OCI-LY7 (cell line): ENCODE results near the gene MYLK. TPM values are rescaled to one million over a fixed set of nuclear protein-coding genes. Genes with fewer than 3 reads are reported as not detected.

ENCODE experiments used
- BruUV-seq: library from RNA; stranded (reverse); fragments of 400-500 nt; replicated peaks from 2 replicates; lab custom pipeline; 2021; lab: Mats Ljungman, UMichigan
- CTCF ChIA-PET: fragments of 300-600 bp; sonication (Branson Sonifier 250); formaldehyde crosslinking; loops from one replicate; lab custom pipeline; 2022; ENCODE audit warnings: antibody characterized with exemption; ENCODE audit not compliant: unreplicated experiment; lab: Charles Lee
- POLR2A ChIA-PET: fragments of 300-600 bp; sonication (Branson Sonifier 250); formaldehyde crosslinking; loops from one replicate; lab custom pipeline; 2022; ENCODE audit warnings: antibody characterized with exemption; lab: Charles Lee
- DNase-seq: peaks from one replicate; pipeline ENCODE4 v3.0.0-alpha.2; 2015; ENCODE audit warnings: low spot score
- H2AFZ ChIP-seq: fragments of 200-600 bp; sonication (generic), shearing (Covaris generic); 2 replicates; pipeline ENCODE4 v1.6.1; 2014; ENCODE audit warnings: mild to moderate bottlenecking, antibody characterized with exemption, low read length, moderate library complexity
- H3K27ac ChIP-seq: fragments of 200-600 bp; sonication (generic); 2 replicates; pipeline ENCODE4 v1.5.1; 2014; ENCODE audit warnings: mixed run types, low read depth, mild to moderate bottlenecking, moderate library complexity, low read length, inconsistent platforms; ENCODE audit not compliant: poor library complexity, severe bottlenecking
- H3K36me3 ChIP-seq: fragments of 200-600 bp; sonication (generic); 2 replicates; pipeline ENCODE4 v1.6.1; 2014; ENCODE audit warnings: mild to moderate bottlenecking, antibody characterized with exemption, low read length, moderate library complexity, mixed read lengths; ENCODE audit not compliant: insufficient read depth
- H3K4me1 ChIP-seq: fragments of 200-600 bp; sonication (generic); 2 replicates; pipeline ENCODE4 v1.5.1; 2014; ENCODE audit warnings: mild to moderate bottlenecking, low read length; ENCODE audit not compliant: insufficient read depth, poor library complexity, severe bottlenecking
- H3K4me2 ChIP-seq: fragments of 200-600 bp; sonication (generic); 2 replicates; pipeline ENCODE4 v1.6.1; 2014; ENCODE audit warnings: mild to moderate bottlenecking, low read length
- H3K4me3 ChIP-seq: fragments of 200-600 bp; sonication (generic); 2 replicates; pipeline ENCODE4 v1.5.1; 2014; ENCODE audit warnings: mild to moderate bottlenecking, low read depth, low read length; ENCODE audit not compliant: poor library complexity, severe bottlenecking
- H3K79me2 ChIP-seq: fragments of 200-600 bp; sonication (generic); 2 replicates; pipeline ENCODE4 v1.6.1; 2016; ENCODE audit warnings: low read depth, mild to moderate bottlenecking, low read length, moderate library complexity, mixed read lengths; ENCODE audit not compliant: insufficient read depth
- H3K9me2 ChIP-seq: fragments of 200-600 bp; sonication (generic); 2 replicates; pipeline ENCODE4 v1.6.1; 2016; ENCODE audit warnings: mild to moderate bottlenecking, low read length, mixed read lengths; ENCODE audit not compliant: insufficient read depth
- H3K9me3 ChIP-seq: fragments of 200-600 bp; sonication (generic); 2 replicates; pipeline ENCODE4 v1.6.1; 2014; ENCODE audit warnings: mild to moderate bottlenecking, mixed run types, low read length, mixed read lengths
- H4K20me1 ChIP-seq: fragments of 200-600 bp; sonication (generic); 2 replicates; pipeline ENCODE4 v1.6.1; 2014; ENCODE audit warnings: mild to moderate bottlenecking, antibody characterized with exemption, low read length, moderate library complexity, mixed read lengths; ENCODE audit not compliant: insufficient read depth
- CTCF ChIP-seq: fragments of 200-600 bp; sonication (generic); conservative IDR thresholded peaks from 2 replicates; pipeline ENCODE4 v1.5.1; 2014; ENCODE audit warnings: mild to moderate bottlenecking, antibody characterized with exemption, low read length, moderate library complexity, mixed read lengths
- EZH2phosphoT487 ChIP-seq: fragments of 200-600 bp; sonication (generic); IDR thresholded peaks from 2 replicates; pipeline ENCODE4 v1.6.1; 2018; ENCODE audit warnings: low read depth, borderline replicate concordance, mild to moderate bottlenecking, mixed run types, antibody characterized with exemption, low read length, moderate library complexity, mixed read lengths
- intact Hi-C: fragments of 100-400 bp; cut with micrococcal nuclease; formaldehyde crosslinking; loops from one replicate; pipeline ENCODE4 v1.10.0; 2022; ENCODE audit not compliant: unreplicated experiment
- total RNA-seq, 2 experiments: library from RNA; depleted of rRNA in 1 of 2; stranded (reverse); fragments of >200 nt in 1 of 2; shearing (Covaris generic) in 1 of 2; gene quantifications; 2 replicates each; pipeline ENCODE4 v1.2.3, GENCODE V29; 2014 to 2022

Gene MYLK
- total RNA-seq, 2 experiments from 2014 or later = not detected

- POLR2A ChIA-PET = interaction anchor here (0.6 kb wide), 1 partner anchor 942 kb away, joined by 4 read pairs; no protein-coding TSS in a partner anchor
Measured at GRCh38 chr3:123759311-123759710, 124.8 kb downstream of the MYLK start.

GRCh38 chr3:123758081-123758564, 126.0 kb downstream of the MYLK start:
- CTCF ChIA-PET = no interaction called here
- Histone ChIP-seq H3K4me2 (no peak overlapping the region), H3K79me2 (no peaks in the 10 kb centered on the region), H3K4me1 (peaks cover 15% of the 10 kb centered on the region), H4K20me1 (no peaks in the 10 kb centered on the region), H3K9me3 (no peaks in the 10 kb centered on the region), H2AFZ (peak overlapping the region; percentile 75; the same call in 1 of the 2 replicates), H3K4me3 (no peak overlapping the region), H3K9me2 (no peaks in the 10 kb centered on the region), H3K27ac (no peak overlapping the region), H3K36me3 (no peaks in the 10 kb centered on the region)
- TF ChIP-seq EZH2phosphoT487 (no peak), CTCF (no peak)
- intact Hi-C loops = no loop called here
- DNase-seq = no peak
- POLR2A ChIA-PET = interaction anchor here (0.6 kb wide), 2 partner anchors 189 to 191 kb away, joined by 3 read pairs; no protein-coding TSS in a partner anchor
- BruUV-seq = no TSS peak

More at GRCh38 chr3:123759311-123759710, 124.8 kb downstream of the MYLK start:
- no peak overlapping the region for H3K4me3 ChIP-seq
- no peak overlapping the region for H3K4me2 ChIP-seq
- H3K27ac ChIP-seq = no peak overlapping the region
- intact Hi-C loops = no loop called here
- no peaks in the 10 kb centered on the region for H3K9me3 ChIP-seq
- H3K36me3 ChIP-seq = no peaks in the 10 kb centered on the region
- H2AFZ ChIP-seq = no peak overlapping the region
- CTCF ChIA-PET = no interaction called here
- H3K79me2 ChIP-seq = no peaks in the 10 kb centered on the region
- no peak for DNase-seq
- no peaks in the 10 kb centered on the region for H3K9me2 ChIP-seq
- no peaks in the 10 kb centered on the region for H4K20me1 ChIP-seq
- no TSS peak for BruUV-seq
- peaks cover 15% of the 10 kb centered on the region for H3K4me1 ChIP-seq
- TF ChIP-seq EZH2phosphoT487 = no peak
- TF ChIP-seq CTCF = no peak

DNA sequence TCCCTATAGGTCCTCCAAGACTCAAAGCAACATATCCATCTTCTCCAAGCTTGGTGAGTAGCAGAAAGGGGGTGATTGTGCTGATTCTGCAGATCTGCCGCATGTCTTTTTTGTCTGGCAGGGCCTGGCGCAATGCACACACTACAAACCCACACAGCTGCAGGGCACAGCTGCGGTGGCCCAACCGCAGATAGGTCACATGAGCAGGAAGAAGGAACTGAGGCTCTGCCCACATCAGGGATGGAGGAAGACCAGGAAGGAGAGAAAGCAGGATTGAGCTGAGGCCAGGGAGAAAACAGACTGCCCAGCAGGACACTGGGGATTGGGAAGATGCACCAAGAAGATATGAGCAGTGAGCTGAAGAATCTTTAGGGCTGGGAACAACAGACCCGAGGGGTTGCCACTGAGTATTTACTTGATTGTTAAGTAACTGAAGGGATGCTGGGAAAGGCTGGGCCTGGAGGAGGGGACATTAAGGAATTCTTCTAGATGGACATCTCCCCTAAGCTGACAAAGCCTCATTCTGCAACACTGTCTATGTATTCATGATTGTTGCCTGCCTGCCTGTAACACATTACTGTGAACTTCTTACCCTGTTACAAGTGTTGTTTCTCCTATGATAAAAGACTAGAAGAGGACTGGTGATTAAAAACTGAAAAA, 126.7 kb downstream of the MYLK start:
- peak overlapping the region; percentile 42 for H3K4me2 ChIP-seq

More for the DNA sequence above, 126.7 kb downstream of the MYLK start:
- H3K9me3 ChIP-seq = no peaks in the 10 kb centered on the region
- peak; percentile 53 for DNase-seq
- intact Hi-C loops = no loop called here
- H2AFZ ChIP-seq = peak overlapping the region; percentile 75
- ChIA-PET POLR2A (interaction anchor here (0.6 kb wide), 2 partner anchors 188 to 190 kb away, joined by 3 read pairs; no protein-coding TSS in a partner anchor), CTCF (no interaction called here)
- H3K79me2 ChIP-seq = no peaks in the 10 kb centered on the region
- no peaks in the 10 kb centered on the region for H3K9me2 ChIP-seq
- H3K4me1 ChIP-seq = peaks cover 15% of the 10 kb centered on the region
- H3K4me3 ChIP-seq = no peak overlapping the region
- no peak for TF ChIP-seq EZH2phosphoT487
- TF ChIP-seq CTCF = no peak
- no TSS peak for BruUV-seq
- H3K27ac ChIP-seq = no peak overlapping the region
- H4K20me1 ChIP-seq = no peaks in the 10 kb centered on the region
- no peaks in the 10 kb centered on the region for H3K36me3 ChIP-seq
